Glutamatergic neuron (in vitro differentiated cells): ENCODE data around the gene GOLGA1. TPM values are rescaled to one million over a fixed set of nuclear protein-coding genes. Genes with fewer than 3 reads are reported as not detected.
"Not testable (repeated sequence)": the region's sequence is repeated elsewhere in the genome, so short reads cannot be mapped to it uniquely, and the experiment has no call there.

ENCODE experiments used
- DNase-seq: peaks from one replicate; pipeline ENCODE4 v3.0.0; 2022
- H3K27ac Mint-ChIP-seq: one replicate; pipeline ENCODE4 v1.8.0; 2020; ENCODE audit warnings: mild to moderate bottlenecking, mixed read lengths, inconsistent platforms; ENCODE audit not compliant: unreplicated experiment
- H3K27me3 Mint-ChIP-seq: one replicate; pipeline ENCODE4 v1.8.0; 2020; ENCODE audit warnings: mild to moderate bottlenecking, moderate library complexity, mixed read lengths, inconsistent platforms; ENCODE audit not compliant: unreplicated experiment
- H3K36me3 Mint-ChIP-seq: one replicate; pipeline ENCODE4 v1.8.0; 2020; ENCODE audit warnings: mild to moderate bottlenecking, mixed read lengths, inconsistent platforms; ENCODE audit not compliant: unreplicated experiment
- H3K4me1 Mint-ChIP-seq: one replicate; pipeline ENCODE4 v1.8.0; 2020; ENCODE audit warnings: mild to moderate bottlenecking, low read depth, mixed read lengths, inconsistent platforms; ENCODE audit not compliant: unreplicated experiment
- H3K4me3 Mint-ChIP-seq: one replicate; pipeline ENCODE4 v1.8.0; 2020; ENCODE audit warnings: mild to moderate bottlenecking, mixed read lengths, inconsistent platforms; ENCODE audit not compliant: unreplicated experiment
- H3K9me3 Mint-ChIP-seq: one replicate; pipeline ENCODE4 v1.8.0; 2020; ENCODE audit warnings: mild to moderate bottlenecking, moderate library complexity, mixed read lengths, inconsistent platforms; ENCODE audit not compliant: unreplicated experiment
- total RNA-seq: library from RNA; stranded (reverse); fragmentation: NEBNext Ultra II Directional; extraction: Animal tissue kit (Norgen Biotek cat#: 25700); gene quantifications from one replicate; pipeline ENCODE4 v1.2.1, GENCODE V29; 2021; ENCODE audit not compliant: unreplicated experiment
- TF ChIP-seq, protein P1 (sequence below): fragments of 200-600 bp; sonication (generic); IDR thresholded peaks from one replicate; pipeline ENCODE4 v1.5.0; 2021; ENCODE audit not compliant: partially characterized antibody, unreplicated experiment

Gene GOLGA1
- total RNA-seq, 1 donor from 2014 or later = 18.3 TPM

DNA sequence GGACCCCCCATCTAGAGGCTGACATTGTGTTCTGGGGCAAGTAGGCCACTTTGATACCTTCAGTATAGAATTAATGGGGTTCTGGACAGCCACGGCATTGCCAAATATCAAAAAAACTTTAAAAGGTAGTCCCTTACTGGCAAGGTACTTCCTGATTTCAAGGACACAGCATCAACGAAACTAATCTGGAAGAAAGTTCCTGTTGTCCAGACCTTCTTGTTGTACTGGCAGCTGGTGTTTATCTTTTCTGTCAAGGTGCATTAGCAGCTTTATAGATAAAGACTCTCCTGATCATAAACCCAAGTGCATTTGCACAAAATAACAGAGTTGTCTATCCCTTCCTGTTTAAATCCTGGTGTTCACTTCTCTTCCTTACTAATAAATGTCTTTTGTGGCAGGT lies 23.7 kb upstream of the GOLGA1 start:
- no peaks in the 10 kb centered on the region for H3K27me3 Mint-ChIP-seq
- H3K36me3 Mint-ChIP-seq = no peaks in the 10 kb centered on the region
- H3K4me3 Mint-ChIP-seq = no peak overlapping the region
- no peaks in the 10 kb centered on the region for H3K4me1 Mint-ChIP-seq
- DNase-seq = no peak
- H3K27ac Mint-ChIP-seq = no peak overlapping the region
- H3K9me3 Mint-ChIP-seq = no peaks in the 10 kb centered on the region
- TF ChIP-seq, protein P1, sequence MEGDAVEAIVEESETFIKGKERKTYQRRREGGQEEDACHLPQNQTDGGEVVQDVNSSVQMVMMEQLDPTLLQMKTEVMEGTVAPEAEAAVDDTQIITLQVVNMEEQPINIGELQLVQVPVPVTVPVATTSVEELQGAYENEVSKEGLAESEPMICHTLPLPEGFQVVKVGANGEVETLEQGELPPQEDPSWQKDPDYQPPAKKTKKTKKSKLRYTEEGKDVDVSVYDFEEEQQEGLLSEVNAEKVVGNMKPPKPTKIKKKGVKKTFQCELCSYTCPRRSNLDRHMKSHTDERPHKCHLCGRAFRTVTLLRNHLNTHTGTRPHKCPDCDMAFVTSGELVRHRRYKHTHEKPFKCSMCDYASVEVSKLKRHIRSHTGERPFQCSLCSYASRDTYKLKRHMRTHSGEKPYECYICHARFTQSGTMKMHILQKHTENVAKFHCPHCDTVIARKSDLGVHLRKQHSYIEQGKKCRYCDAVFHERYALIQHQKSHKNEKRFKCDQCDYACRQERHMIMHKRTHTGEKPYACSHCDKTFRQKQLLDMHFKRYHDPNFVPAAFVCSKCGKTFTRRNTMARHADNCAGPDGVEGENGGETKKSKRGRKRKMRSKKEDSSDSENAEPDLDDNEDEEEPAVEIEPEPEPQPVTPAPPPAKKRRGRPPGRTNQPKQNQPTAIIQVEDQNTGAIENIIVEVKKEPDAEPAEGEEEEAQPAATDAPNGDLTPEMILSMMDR = no peak

GRCh38 chr9:124964056-124964455 lies 23.2 kb upstream of the GOLGA1 start:
- TF ChIP-seq, protein P1 = no peak
- no peaks in the 10 kb centered on the region for H3K27me3 Mint-ChIP-seq
- no peak overlapping the region for H3K4me3 Mint-ChIP-seq
- H3K9me3 Mint-ChIP-seq = no peaks in the 10 kb centered on the region
- no peak overlapping the region for H3K27ac Mint-ChIP-seq
- no peak for DNase-seq
- H3K4me1 Mint-ChIP-seq = no peaks in the 10 kb centered on the region
- no peaks in the 10 kb centered on the region for H3K36me3 Mint-ChIP-seq

DNA sequence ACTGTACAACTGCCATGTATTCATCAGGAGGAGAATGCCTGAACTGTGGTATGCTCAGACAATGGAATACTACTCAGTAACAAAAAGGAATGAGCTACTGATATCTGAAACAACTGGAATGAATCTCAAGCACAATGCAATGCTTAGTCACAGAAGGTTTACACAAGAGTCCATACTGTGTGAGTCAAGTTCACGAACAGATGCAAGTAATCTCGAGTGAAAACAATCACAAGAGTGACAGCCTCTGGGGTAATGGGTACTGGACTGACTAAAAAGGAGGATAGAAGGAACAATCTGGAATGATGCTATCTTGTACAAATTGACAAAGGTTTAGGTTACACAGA lies 19.5 kb upstream of the GOLGA1 start:
- no peaks in the 10 kb centered on the region for H3K27me3 Mint-ChIP-seq
- H3K27ac Mint-ChIP-seq = no peak overlapping the region
- H3K9me3 Mint-ChIP-seq = no peaks in the 10 kb centered on the region
- H3K36me3 Mint-ChIP-seq = no peaks in the 10 kb centered on the region
- H3K4me3 Mint-ChIP-seq = no peak overlapping the region
- TF ChIP-seq, protein P1 = no peak
- no peak for DNase-seq
- H3K4me1 Mint-ChIP-seq = no peaks in the 10 kb centered on the region

GRCh38 chr9:124959671-124960408 lies 19.0 kb upstream of the GOLGA1 start:
- H3K27me3 Mint-ChIP-seq, H3K27ac Mint-ChIP-seq, H3K9me3 Mint-ChIP-seq, H3K4me3 Mint-ChIP-seq, H3K4me1 Mint-ChIP-seq, DNase-seq, H3K36me3 Mint-ChIP-seq: not testable (repeated sequence)

GRCh38 chr9:124954255-124954654 lies 13.4 kb upstream of the GOLGA1 start:
- Mint-ChIP-seq H3K4me1 (no peaks in the 10 kb centered on the region), H3K4me3 (no peak overlapping the region), H3K36me3 (no peaks in the 10 kb centered on the region), H3K9me3 (no peaks in the 10 kb centered on the region), H3K27ac (no peak overlapping the region), H3K27me3 (no peaks in the 10 kb centered on the region)
- no peak for DNase-seq
- TF ChIP-seq, protein P1 = no peak
